Fibroblast of lung (primary cell): ENCODE measurements around the gene DLAT. TPM values are rescaled to one million over a fixed set of nuclear protein-coding genes. Genes with fewer than 3 reads are reported as not detected.

Experiments
- DNase-seq, 2 donors: peaks; one replicate each; pipeline versions ENCODE4 v3.0.0 to v3.0.0-alpha.2; 2010; ENCODE audit warnings: low read depth in 2 of 2
- H2AFZ ChIP-seq: 2 replicates; pipeline ENCODE4 v1.5.1; 2012; ENCODE audit warnings: low read length, control low read depth, inconsistent platforms
- H3K27ac ChIP-seq: 2 replicates; pipeline ENCODE4 v1.5.1; 2011; ENCODE audit warnings: low read length, control low read depth; ENCODE audit not compliant: insufficient read depth
- H3K27me3 ChIP-seq: 2 replicates; pipeline ENCODE4 v1.5.1; 2011; ENCODE audit warnings: mild to moderate bottlenecking, low read length; ENCODE audit not compliant: control insufficient read depth, insufficient read depth
- H3K36me3 ChIP-seq: 2 replicates; pipeline ENCODE4 v1.5.1; 2011; ENCODE audit warnings: low read length; ENCODE audit not compliant: control insufficient read depth, insufficient read depth
- H3K4me1 ChIP-seq: 2 replicates; pipeline ENCODE4 v1.5.1; 2011; ENCODE audit warnings: low read length; ENCODE audit not compliant: control insufficient read depth, insufficient read depth; ENCODE audit errors: extremely low read depth
- H3K4me2 ChIP-seq: 2 replicates; pipeline ENCODE4 v1.5.1; 2011; ENCODE audit warnings: low read length, control low read depth; ENCODE audit not compliant: insufficient read depth; ENCODE audit errors: extremely low read depth
- H3K4me3 ChIP-seq, 4 experiments: fragments of 200-600 bp in 1 of 4; sonication (generic) in 1 of 4; replicated peaks in 1 of 4; 2 replicates each; pipeline ENCODE4 v1.5.1; 2011 to 2016; ENCODE audit warnings: low read length in 4 of 4, low read depth in 3 of 4, mild to moderate bottlenecking in 3 of 4, control low read depth in 2 of 4, inconsistent platforms in 1 of 4, mixed read lengths in 1 of 4; ENCODE audit not compliant: insufficient read depth in 1 of 4; ENCODE audit errors: control extremely low read depth in 1 of 4
- H3K79me2 ChIP-seq: 2 replicates; pipeline ENCODE4 v1.5.1; 2012; ENCODE audit warnings: mild to moderate bottlenecking, low read length, inconsistent platforms; ENCODE audit not compliant: control insufficient read depth, insufficient read depth
- H3K9ac ChIP-seq: 2 replicates; pipeline ENCODE4 v1.5.1; 2011; ENCODE audit warnings: mild to moderate bottlenecking, low read length, control low read depth; ENCODE audit not compliant: insufficient read depth
- H3K9me3 ChIP-seq: 2 replicates; pipeline ENCODE4 v1.5.1; 2012; ENCODE audit warnings: low read depth, low read length; ENCODE audit not compliant: control insufficient read depth, insufficient read depth
- H4K20me1 ChIP-seq: 2 replicates; pipeline ENCODE4 v1.5.1; 2011; ENCODE audit warnings: low read length; ENCODE audit not compliant: control insufficient read depth, insufficient read depth; ENCODE audit errors: extremely low read depth
- CTCF ChIP-seq, 2 donors: IDR thresholded peaks in 1 of 2; conservative IDR thresholded peaks in 1 of 2; 1 replicate in 1 of 2; 2 replicates in 1 of 2; pipeline ENCODE4 v1.5.1; 2011 to 2012; ENCODE audit warnings: low read length in 2 of 2, control low read depth in 1 of 2, inconsistent platforms in 1 of 2, low read depth in 1 of 2, mild to moderate bottlenecking in 1 of 2
- EZH2 ChIP-seq: IDR thresholded peaks from 2 replicates; pipeline ENCODE4 v1.5.1; 2012; ENCODE audit warnings: low read length, control low read depth, mild to moderate bottlenecking; ENCODE audit errors: missing control alignments
- polyA plus RNA-seq, 2 donors: library from polyadenylated mRNA; depleted of rRNA in 1 of 2; stranded (reverse) in 1 of 2; unstranded in 1 of 2; fragments of >200 nt; gene quantifications; 2 replicates each; pipeline ENCODE4 v1.2.1, GENCODE V29; 2011 to 2012; ENCODE audit warnings: missing spikeins in 1 of 2
- total RNA-seq: library from RNA; depleted of rRNA; stranded (reverse); fragments of >200 nt; gene quantifications from 2 replicates; pipeline ENCODE4 v1.2.1, GENCODE V29; 2014

The DLAT gene
- total and polyA plus RNA-seq, 2 donors (not counting 1 experiment from before 2014, with no cell fraction given), result 33.9 to 37.8 TPM

GRCh38 chr11:111983187-111983986 is 41.8 kb upstream of the DLAT start:
- Histone ChIP-seq H3K4me3 (no peak overlapping the region), H3K9ac (no peak overlapping the region), H3K4me1 (peaks cover under 1% of the 10 kb centered on the region), H3K27me3 (no peaks in the 10 kb centered on the region), H3K36me3 (no peaks in the 10 kb centered on the region), H3K4me2 (no peak overlapping the region), H3K9me3 (no peaks in the 10 kb centered on the region), H2AFZ (no peak overlapping the region), H3K79me2 (no peaks in the 10 kb centered on the region), H4K20me1 (no peaks in the 10 kb centered on the region), H3K27ac (no peak overlapping the region)
- peak; percentile 42 to 73 for DNase-seq
- TF ChIP-seq CTCF (conservative IDR thresholded peaks at IDR 0.05 in 1 of 2, IDR thresholded peaks at IDR 0.05 in 1 of 2; ENCODE audit: low read depth in 1 of 2, low read length in 2 of 2) (no peak), EZH2 (no peak)

DNA sequence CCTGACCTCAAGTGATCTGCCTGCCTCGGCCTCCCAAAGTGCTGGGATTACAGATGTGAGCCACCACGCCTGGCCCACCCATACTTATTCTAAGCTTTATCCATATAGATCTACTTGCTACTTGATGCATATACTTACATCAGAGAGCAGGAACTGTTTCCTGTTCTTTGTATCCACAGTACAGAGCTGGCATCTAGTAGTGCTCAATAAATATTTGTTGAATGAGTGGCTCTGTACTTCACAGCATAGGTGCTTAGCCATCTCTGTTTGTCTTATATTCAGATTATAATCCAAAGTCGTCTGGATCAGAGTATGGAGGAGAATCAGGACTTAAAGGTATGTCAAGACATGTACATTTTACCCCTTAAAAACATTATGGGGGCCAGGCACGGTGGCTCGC is 38.6 kb upstream of the DLAT start:
- no peak overlapping the region for H2AFZ ChIP-seq
- H3K9me3 ChIP-seq, result no peaks in the 10 kb centered on the region
- no peak for DNase-seq
- no peak overlapping the region for H3K4me3 ChIP-seq
- H3K4me1 ChIP-seq, result peaks cover 3% of the 10 kb centered on the region
- no peaks in the 10 kb centered on the region for H4K20me1 ChIP-seq
- no peak overlapping the region for H3K27ac ChIP-seq
- no peaks in the 10 kb centered on the region for H3K27me3 ChIP-seq
- H3K9ac ChIP-seq, result no peak overlapping the region
- no peak for TF ChIP-seq EZH2
- TF ChIP-seq CTCF (conservative IDR thresholded peaks at IDR 0.05 in 1 of 2, IDR thresholded peaks at IDR 0.05 in 1 of 2; ENCODE audit: low read depth in 1 of 2, low read length in 2 of 2), result no peak
- H3K79me2 ChIP-seq, result no peaks in the 10 kb centered on the region
- H3K4me2 ChIP-seq, result no peak overlapping the region
- no peaks in the 10 kb centered on the region for H3K36me3 ChIP-seq

DNA sequence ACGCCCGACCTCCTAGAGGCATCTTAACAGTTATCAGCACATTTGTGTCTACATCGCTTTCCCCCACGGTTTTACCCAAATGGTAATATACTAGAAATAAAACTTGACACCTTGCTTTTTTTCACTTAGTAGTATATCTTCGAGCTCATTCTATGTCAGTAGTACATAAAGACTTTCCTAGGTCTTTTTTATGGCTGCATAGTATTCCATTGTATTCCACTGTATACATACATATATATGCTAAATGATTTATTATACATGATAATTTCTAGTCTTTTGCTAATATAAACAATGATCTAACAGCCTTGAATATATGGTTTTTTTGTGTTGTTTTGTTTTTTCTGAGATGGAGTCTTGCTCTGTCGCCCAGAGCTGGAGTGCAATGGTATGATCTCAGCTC is 34.8 kb upstream of the DLAT start:
- Histone ChIP-seq H2AFZ (no peak overlapping the region), H3K4me1 (peaks cover 3% of the 10 kb centered on the region), H3K27me3 (no peaks in the 10 kb centered on the region), H3K9me3 (no peaks in the 10 kb centered on the region), H4K20me1 (no peaks in the 10 kb centered on the region), H3K4me3 (no peak overlapping the region), H3K4me2 (no peak overlapping the region), H3K27ac (no peak overlapping the region), H3K9ac (no peak overlapping the region), H3K36me3 (no peaks in the 10 kb centered on the region), H3K79me2 (no peaks in the 10 kb centered on the region)
- TF ChIP-seq CTCF (conservative IDR thresholded peaks at IDR 0.05 in 1 of 2, IDR thresholded peaks at IDR 0.05 in 1 of 2; ENCODE audit: low read depth in 1 of 2, low read length in 2 of 2) (no peak), EZH2 (no peak)
- DNase-seq, result no peak
